Stimulated activated naive CD4-positive, alpha-beta T cell (primary cell): ENCODE measurements around the gene SKI.
"Not testable (repeated sequence)": the region's sequence is repeated elsewhere in the genome, so short reads cannot be mapped to it uniquely, and the experiment has no call there.

Source experiments
- DNase-seq, 6 experiments: peaks; one replicate each; lab custom pipeline; 2025; lab: John Stamatoyannopoulos, UW

The SKI gene

GRCh38 chr1:2320006-2320405 is 91.9 kb downstream of the SKI start:
- no peak for DNase-seq

GRCh38 chr1:2320760-2321667 is 92.9 kb downstream of the SKI start:
- no peak for DNase-seq

GRCh38 chr1:2322065-2322571 is 94.0 kb downstream of the SKI start:
- no peak for DNase-seq

- no peak for DNase-seq
Measured at GRCh38 chr1:2322581-2323211, 94.6 kb downstream of the SKI start.

- DNase-seq = no peak
Measured at GRCh38 chr1:2323451-2323974, 95.4 kb downstream of the SKI start.

GRCh38 chr1:2324553-2325366 is 96.6 kb downstream of the SKI start:
- no peak for DNase-seq

GRCh38 chr1:2326524-2326923 is 98.4 kb downstream of the SKI start:
- DNase-seq = no peak

GRCh38 chr1:2327162-2327561 is 99.0 kb downstream of the SKI start:
- DNase-seq = not testable (repeated sequence)

- DNase-seq = no peak
Measured at GRCh38 chr1:2327841-2328240, 99.7 kb downstream of the SKI start.

GRCh38 chr1:2328676-2329455 is 100.7 kb downstream of the SKI start:
- no peak for DNase-seq

GRCh38 chr1:2330035-2330434 is 101.9 kb downstream of the SKI start:
- DNase-seq = no peak

- no peak for DNase-seq
Measured at GRCh38 chr1:2330519-2331199, 102.5 kb downstream of the SKI start.

GRCh38 chr1:2331200-2331544 is 103.1 kb downstream of the SKI start:
- DNase-seq = no peak

- not testable (repeated sequence) for DNase-seq
Measured at GRCh38 chr1:2331580-2331979, 103.5 kb downstream of the SKI start.

GRCh38 chr1:2334366-2334765 is 106.2 kb downstream of the SKI start:
- DNase-seq = no peak

- no peak for DNase-seq
Measured at GRCh38 chr1:2334883-2335534, 106.9 kb downstream of the SKI start.

GRCh38 chr1:2335721-2336455 is 107.8 kb downstream of the SKI start:
- no peak for DNase-seq

- DNase-seq = no peak
Measured at GRCh38 chr1:2336499-2336898, 108.4 kb downstream of the SKI start.

GRCh38 chr1:2337081-2337480 is 109.0 kb downstream of the SKI start:
- no peak for DNase-seq

- DNase-seq = no peak
Measured at GRCh38 chr1:2337501-2337900, 109.4 kb downstream of the SKI start.
